HepG2 (cell line): ENCODE measurements around the gene CTLA4.

Experiments
- CREB1 ChIP-seq, 2 experiments: fragments of 450-650 bp in 1 of 2; IDR thresholded peaks; 2 replicates each; pipeline ENCODE4 v1.6.1; 2016 to 2017; ENCODE audit warnings: control low read depth in 1 of 2, mild to moderate bottlenecking in 1 of 2, missing compliant biosample characterization in 1 of 2, missing genetic modification characterization in 1 of 2
- FLYWCH1 ChIP-seq: sonication (generic); formaldehyde crosslinking; IDR thresholded peaks from 2 replicates; pipeline ENCODE4 v1.8.1; 2023; ENCODE audit warnings: mild to moderate bottlenecking, missing genetic modification reagents
- MXI1 ChIP-seq: IDR thresholded peaks from 3 replicates; pipeline ENCODE4 v1.6.1; 2012; ENCODE audit warnings: low read depth, low read length, inconsistent platforms, borderline replicate concordance
- NFATC3 ChIP-seq: sonication (generic); formaldehyde crosslinking; IDR thresholded peaks from 2 replicates; pipeline ENCODE4 v1.5.1; 2020; ENCODE audit warnings: mild to moderate bottlenecking, missing genetic modification reagents
- POLR2A ChIP-seq, 2 experiments: IDR thresholded peaks; 2 replicates each; pipeline ENCODE4 v1.6.1; 2011; ENCODE audit warnings: low read depth in 2 of 2, low read length in 2 of 2, mild to moderate bottlenecking in 1 of 2, moderate library complexity in 1 of 2; ENCODE audit not compliant: insufficient read depth in 1 of 2
- PRPF4 ChIP-seq: fragments of 200-400 bp; formaldehyde crosslinking; IDR thresholded peaks from 2 replicates; pipeline ENCODE4 v1.6.1; 2016; ENCODE audit warnings: low read length, low read depth; ENCODE audit not compliant: poor library complexity, severe bottlenecking
- RBM39 ChIP-seq: fragments of 200-400 bp; formaldehyde crosslinking; IDR thresholded peaks from one replicate; pipeline ENCODE4 v1.6.1; 2018; ENCODE audit warnings: antibody characterized with exemption, mild to moderate bottlenecking, low read depth, low read length; ENCODE audit not compliant: poor library complexity, severe bottlenecking
- TBP ChIP-seq: sonication (generic); formaldehyde crosslinking; IDR thresholded peaks from 2 replicates; pipeline ENCODE4 v1.5.0; 2020; ENCODE audit warnings: missing genetic modification reagents
- ZBTB20 ChIP-seq: sonication (generic); formaldehyde crosslinking; IDR thresholded peaks from 2 replicates; pipeline ENCODE4 v1.8.1; 2023; ENCODE audit warnings: missing genetic modification reagents, low read depth, mild to moderate bottlenecking, borderline replicate concordance
- ZNF660 ChIP-seq: sonication (generic); formaldehyde crosslinking; IDR thresholded peaks from 2 replicates; pipeline ENCODE4 v1.5.1; 2020; ENCODE audit warnings: mild to moderate bottlenecking, low read depth, missing genetic modification reagents, borderline replicate concordance
- TF ChIP-seq, protein P1 (sequence below): sonication (generic); formaldehyde crosslinking; IDR thresholded peaks from 2 replicates; pipeline ENCODE4 v1.4.0; 2020; ENCODE audit warnings: mild to moderate bottlenecking, missing genetic modification reagents
- TF ChIP-seq, protein P2 (sequence below), 2 experiments: IDR thresholded peaks; 2 replicates each; pipeline ENCODE4 v1.6.1; 2011 to 2012; ENCODE audit warnings: low read length in 2 of 2, borderline replicate concordance in 1 of 2, low read depth in 1 of 2, mild to moderate bottlenecking in 1 of 2, moderate library complexity in 1 of 2
- TF ChIP-seq, protein P3 (sequence below): sonication (generic); formaldehyde crosslinking; IDR thresholded peaks from 2 replicates; pipeline ENCODE4 v1.4.0; 2020; ENCODE audit warnings: missing genetic modification reagents

DNA sequence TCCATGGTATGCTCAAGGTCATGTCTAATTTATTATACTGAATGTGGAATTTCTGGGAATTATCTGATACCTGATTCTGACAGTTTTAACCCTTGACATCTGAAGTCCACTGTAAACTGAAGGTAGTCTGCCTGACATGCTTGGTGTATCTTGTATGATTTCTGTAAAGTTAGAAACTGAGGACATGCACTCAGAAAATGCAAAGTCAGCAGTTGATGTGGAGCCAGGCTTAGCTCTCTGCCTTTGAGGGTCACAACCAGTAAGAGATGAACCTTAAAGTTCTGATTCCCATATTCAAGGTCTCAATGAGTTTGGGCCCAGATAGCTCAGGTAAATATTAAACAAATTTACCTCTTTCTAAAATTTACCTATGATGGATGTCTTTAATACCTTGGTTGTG, 12.3 kb upstream of the CTLA4 start:
- no peak for TF ChIP-seq ZNF660 (CRISPR knock-in tag)
- no peak for TF ChIP-seq MXI1
- no peak for TF ChIP-seq POLR2A (IDR thresholded peaks at IDR 0.05; ENCODE audit: insufficient read depth in 1 of 2, low read depth in 2 of 2, low read length in 2 of 2)
- TF ChIP-seq, protein P1, sequence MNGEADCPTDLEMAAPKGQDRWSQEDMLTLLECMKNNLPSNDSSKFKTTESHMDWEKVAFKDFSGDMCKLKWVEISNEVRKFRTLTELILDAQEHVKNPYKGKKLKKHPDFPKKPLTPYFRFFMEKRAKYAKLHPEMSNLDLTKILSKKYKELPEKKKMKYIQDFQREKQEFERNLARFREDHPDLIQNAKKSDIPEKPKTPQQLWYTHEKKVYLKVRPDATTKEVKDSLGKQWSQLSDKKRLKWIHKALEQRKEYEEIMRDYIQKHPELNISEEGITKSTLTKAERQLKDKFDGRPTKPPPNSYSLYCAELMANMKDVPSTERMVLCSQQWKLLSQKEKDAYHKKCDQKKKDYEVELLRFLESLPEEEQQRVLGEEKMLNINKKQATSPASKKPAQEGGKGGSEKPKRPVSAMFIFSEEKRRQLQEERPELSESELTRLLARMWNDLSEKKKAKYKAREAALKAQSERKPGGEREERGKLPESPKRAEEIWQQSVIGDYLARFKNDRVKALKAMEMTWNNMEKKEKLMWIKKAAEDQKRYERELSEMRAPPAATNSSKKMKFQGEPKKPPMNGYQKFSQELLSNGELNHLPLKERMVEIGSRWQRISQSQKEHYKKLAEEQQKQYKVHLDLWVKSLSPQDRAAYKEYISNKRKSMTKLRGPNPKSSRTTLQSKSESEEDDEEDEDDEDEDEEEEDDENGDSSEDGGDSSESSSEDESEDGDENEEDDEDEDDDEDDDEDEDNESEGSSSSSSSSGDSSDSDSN (CRISPR knock-in tag): no peak
- no peak for TF ChIP-seq ZBTB20 (CRISPR knock-in tag)
- no peak for TF ChIP-seq TBP (CRISPR knock-in tag)
- TF ChIP-seq RBM39: no peak
- TF ChIP-seq FLYWCH1 (CRISPR knock-in tag): no peak
- no peak for TF ChIP-seq NFATC3 (CRISPR knock-in tag)
- no peak for TF ChIP-seq CREB1 (IDR thresholded peaks at IDR 0.05)
- TF ChIP-seq CREB1 (CRISPR knock-in tag; IDR thresholded peaks at IDR 0.05): no peak
- TF ChIP-seq, protein P2, sequence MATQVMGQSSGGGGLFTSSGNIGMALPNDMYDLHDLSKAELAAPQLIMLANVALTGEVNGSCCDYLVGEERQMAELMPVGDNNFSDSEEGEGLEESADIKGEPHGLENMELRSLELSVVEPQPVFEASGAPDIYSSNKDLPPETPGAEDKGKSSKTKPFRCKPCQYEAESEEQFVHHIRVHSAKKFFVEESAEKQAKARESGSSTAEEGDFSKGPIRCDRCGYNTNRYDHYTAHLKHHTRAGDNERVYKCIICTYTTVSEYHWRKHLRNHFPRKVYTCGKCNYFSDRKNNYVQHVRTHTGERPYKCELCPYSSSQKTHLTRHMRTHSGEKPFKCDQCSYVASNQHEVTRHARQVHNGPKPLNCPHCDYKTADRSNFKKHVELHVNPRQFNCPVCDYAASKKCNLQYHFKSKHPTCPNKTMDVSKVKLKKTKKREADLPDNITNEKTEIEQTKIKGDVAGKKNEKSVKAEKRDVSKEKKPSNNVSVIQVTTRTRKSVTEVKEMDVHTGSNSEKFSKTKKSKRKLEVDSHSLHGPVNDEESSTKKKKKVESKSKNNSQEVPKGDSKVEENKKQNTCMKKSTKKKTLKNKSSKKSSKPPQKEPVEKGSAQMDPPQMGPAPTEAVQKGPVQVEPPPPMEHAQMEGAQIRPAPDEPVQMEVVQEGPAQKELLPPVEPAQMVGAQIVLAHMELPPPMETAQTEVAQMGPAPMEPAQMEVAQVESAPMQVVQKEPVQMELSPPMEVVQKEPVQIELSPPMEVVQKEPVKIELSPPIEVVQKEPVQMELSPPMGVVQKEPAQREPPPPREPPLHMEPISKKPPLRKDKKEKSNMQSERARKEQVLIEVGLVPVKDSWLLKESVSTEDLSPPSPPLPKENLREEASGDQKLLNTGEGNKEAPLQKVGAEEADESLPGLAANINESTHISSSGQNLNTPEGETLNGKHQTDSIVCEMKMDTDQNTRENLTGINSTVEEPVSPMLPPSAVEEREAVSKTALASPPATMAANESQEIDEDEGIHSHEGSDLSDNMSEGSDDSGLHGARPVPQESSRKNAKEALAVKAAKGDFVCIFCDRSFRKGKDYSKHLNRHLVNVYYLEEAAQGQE (IDR thresholded peaks at IDR 0.05; ENCODE audit: borderline replicate concordance in 1 of 2, low read depth in 1 of 2, low read length in 2 of 2): no peak
- no peak for TF ChIP-seq PRPF4
- TF ChIP-seq, protein P3, sequence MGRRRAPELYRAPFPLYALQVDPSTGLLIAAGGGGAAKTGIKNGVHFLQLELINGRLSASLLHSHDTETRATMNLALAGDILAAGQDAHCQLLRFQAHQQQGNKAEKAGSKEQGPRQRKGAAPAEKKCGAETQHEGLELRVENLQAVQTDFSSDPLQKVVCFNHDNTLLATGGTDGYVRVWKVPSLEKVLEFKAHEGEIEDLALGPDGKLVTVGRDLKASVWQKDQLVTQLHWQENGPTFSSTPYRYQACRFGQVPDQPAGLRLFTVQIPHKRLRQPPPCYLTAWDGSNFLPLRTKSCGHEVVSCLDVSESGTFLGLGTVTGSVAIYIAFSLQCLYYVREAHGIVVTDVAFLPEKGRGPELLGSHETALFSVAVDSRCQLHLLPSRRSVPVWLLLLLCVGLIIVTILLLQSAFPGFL (CRISPR knock-in tag): no peak
